ENCODE measurements around the gene MDFIC2.

MDFIC2 gene

DNA sequence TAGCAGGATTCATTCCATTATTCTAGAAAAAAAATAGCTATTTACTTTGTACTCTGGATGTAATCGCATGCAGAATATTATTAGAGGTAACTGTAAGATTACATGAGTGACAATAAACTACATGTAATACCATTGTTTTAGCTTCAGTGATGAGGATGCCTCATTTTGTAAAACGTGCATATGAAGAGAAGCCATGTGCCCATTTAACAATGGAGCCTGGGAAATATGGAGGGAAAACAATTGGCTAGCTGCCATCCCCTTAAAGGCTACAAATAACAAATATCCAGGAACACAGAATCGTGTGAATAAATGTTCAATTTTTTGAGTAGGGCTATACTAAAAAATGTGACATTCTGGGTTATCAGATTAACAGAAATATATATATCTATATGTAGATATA lies 161.8 kb downstream of the MDFIC2 start:
- TF ChIP-seq EZH2 (IDR thresholded peaks at IDR 0.05; ENCODE audit: borderline replicate concordance, low read depth, low read length, severe bottlenecking): no peak
- TF ChIP-seq, protein P1, sequence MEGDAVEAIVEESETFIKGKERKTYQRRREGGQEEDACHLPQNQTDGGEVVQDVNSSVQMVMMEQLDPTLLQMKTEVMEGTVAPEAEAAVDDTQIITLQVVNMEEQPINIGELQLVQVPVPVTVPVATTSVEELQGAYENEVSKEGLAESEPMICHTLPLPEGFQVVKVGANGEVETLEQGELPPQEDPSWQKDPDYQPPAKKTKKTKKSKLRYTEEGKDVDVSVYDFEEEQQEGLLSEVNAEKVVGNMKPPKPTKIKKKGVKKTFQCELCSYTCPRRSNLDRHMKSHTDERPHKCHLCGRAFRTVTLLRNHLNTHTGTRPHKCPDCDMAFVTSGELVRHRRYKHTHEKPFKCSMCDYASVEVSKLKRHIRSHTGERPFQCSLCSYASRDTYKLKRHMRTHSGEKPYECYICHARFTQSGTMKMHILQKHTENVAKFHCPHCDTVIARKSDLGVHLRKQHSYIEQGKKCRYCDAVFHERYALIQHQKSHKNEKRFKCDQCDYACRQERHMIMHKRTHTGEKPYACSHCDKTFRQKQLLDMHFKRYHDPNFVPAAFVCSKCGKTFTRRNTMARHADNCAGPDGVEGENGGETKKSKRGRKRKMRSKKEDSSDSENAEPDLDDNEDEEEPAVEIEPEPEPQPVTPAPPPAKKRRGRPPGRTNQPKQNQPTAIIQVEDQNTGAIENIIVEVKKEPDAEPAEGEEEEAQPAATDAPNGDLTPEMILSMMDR (IDR thresholded peaks at IDR 0.05; ENCODE audit: borderline replicate concordance, extremely low read depth, low read length, poor library complexity, severe bottlenecking): no peak
- H3K4me3 ChIP-seq (ENCODE audit: low read depth in 1 of 2, low read length in 2 of 2): no peak overlapping the region
- no peaks in the 10 kb centered on the region for H4K20me1 ChIP-seq (ENCODE audit: insufficient read depth, low read length)
- no peak for ATAC-seq (ENCODE audit: insufficient read depth, low read depth)
- H2AFZ ChIP-seq (ENCODE audit: low read depth, low read length): no peak overlapping the region
- H3K27me3 ChIP-seq (ENCODE audit: insufficient read depth, low read length, poor library complexity): no peaks in the 10 kb centered on the region
- no peak overlapping the region for H3K27ac ChIP-seq (ENCODE audit: low read length)
- DNase-seq: no peak
- no peaks in the 10 kb centered on the region for H3K4me1 ChIP-seq (ENCODE audit: insufficient read depth, low read length)
- H3K79me2 ChIP-seq (ENCODE audit: insufficient read depth, low read length): no peaks in the 10 kb centered on the region
- H3K9ac ChIP-seq (ENCODE audit: low read depth, low read length): no peak overlapping the region
- H3K36me3 ChIP-seq (ENCODE audit: insufficient read depth, low read length): no peaks in the 10 kb centered on the region
- H3K9me3 ChIP-seq (ENCODE audit: insufficient read depth, low read length, severe bottlenecking): no peaks in the 10 kb centered on the region
- H3K4me2 ChIP-seq (ENCODE audit: insufficient read depth, low read length): no peak overlapping the region

DNA sequence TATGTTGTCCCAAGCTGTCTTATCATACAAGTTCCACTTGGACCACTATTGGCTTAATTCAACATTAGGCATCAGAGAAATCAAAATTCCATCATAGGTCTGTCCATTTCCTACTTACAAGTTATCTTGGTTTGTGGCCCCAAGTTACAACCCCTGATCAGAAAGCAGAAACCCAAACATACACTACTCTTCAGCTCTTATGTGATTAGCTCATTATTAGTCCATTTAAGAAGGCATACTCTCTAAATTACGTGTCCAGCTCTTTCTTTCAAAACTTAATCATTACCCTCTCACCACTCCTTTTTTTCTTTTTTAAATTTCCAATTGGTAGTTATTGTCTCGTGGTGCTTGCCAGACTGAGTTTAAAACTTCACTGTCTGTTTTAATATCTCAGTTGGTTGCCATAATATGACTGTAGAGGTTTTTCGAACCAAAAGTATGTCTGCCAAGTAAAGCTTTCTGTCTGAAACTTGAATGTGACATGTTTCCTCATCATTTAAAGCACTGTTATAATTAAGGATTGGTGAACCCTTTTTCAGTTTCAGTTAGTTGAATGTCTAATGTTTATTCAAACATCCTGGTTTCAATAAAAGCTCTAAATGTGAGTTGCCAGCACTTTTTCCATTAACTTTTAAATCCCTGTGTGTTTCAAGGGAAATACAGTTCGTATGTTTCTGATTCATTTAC lies 162.6 kb downstream of the MDFIC2 start:
- no peaks in the 10 kb centered on the region for H3K4me1 ChIP-seq (ENCODE audit: insufficient read depth, low read length)
- no peak for TF ChIP-seq EZH2 (IDR thresholded peaks at IDR 0.05; ENCODE audit: borderline replicate concordance, low read depth, low read length, severe bottlenecking)
- TF ChIP-seq, protein P1 (IDR thresholded peaks at IDR 0.05; ENCODE audit: borderline replicate concordance, extremely low read depth, low read length, poor library complexity, severe bottlenecking): no peak
- no peaks in the 10 kb centered on the region for H4K20me1 ChIP-seq (ENCODE audit: insufficient read depth, low read length)
- ATAC-seq (ENCODE audit: insufficient read depth, low read depth): no peak
- H2AFZ ChIP-seq (ENCODE audit: low read depth, low read length): no peak overlapping the region
- H3K27me3 ChIP-seq (ENCODE audit: insufficient read depth, low read length, poor library complexity): no peaks in the 10 kb centered on the region
- no peak overlapping the region for H3K27ac ChIP-seq (ENCODE audit: low read length)
- no peak overlapping the region for H3K4me3 ChIP-seq (ENCODE audit: low read depth in 1 of 2, low read length in 2 of 2)
- no peak overlapping the region for H3K4me2 ChIP-seq (ENCODE audit: insufficient read depth, low read length)
- no peaks in the 10 kb centered on the region for H3K79me2 ChIP-seq (ENCODE audit: insufficient read depth, low read length)
- DNase-seq: no peak
- H3K36me3 ChIP-seq (ENCODE audit: insufficient read depth, low read length): no peaks in the 10 kb centered on the region
- H3K9ac ChIP-seq (ENCODE audit: low read depth, low read length): no peak overlapping the region
- no peaks in the 10 kb centered on the region for H3K9me3 ChIP-seq (ENCODE audit: insufficient read depth, low read length, severe bottlenecking)

Data from DND-41 (cell line).